ENCODE results near the gene CD9.

Gene CD9

GRCh38 chr12:6254491-6254890, 54.3 kb downstream of the CD9 start:
- CTCF ChIA-PET, result no interaction called here

DNA sequence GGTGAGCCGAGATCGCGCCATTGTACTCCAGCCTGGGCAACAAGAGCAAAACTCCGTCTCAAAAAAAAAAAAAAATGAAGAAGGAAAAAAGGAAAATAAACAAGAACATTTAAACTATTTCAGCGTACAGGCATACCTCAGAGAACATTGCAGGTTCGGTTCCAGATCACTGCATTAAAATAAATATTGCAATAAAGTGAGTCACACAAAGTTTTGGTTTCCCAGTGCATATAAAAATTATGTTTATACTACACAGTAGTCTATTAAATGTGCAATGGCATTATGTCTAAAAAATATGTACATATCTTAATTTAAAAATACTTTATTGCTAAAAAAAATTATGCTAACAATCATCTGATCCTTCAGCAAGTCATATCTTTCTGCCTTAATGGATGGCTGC, 56.8 kb downstream of the CD9 start:
- TF ChIP-seq, protein P1, sequence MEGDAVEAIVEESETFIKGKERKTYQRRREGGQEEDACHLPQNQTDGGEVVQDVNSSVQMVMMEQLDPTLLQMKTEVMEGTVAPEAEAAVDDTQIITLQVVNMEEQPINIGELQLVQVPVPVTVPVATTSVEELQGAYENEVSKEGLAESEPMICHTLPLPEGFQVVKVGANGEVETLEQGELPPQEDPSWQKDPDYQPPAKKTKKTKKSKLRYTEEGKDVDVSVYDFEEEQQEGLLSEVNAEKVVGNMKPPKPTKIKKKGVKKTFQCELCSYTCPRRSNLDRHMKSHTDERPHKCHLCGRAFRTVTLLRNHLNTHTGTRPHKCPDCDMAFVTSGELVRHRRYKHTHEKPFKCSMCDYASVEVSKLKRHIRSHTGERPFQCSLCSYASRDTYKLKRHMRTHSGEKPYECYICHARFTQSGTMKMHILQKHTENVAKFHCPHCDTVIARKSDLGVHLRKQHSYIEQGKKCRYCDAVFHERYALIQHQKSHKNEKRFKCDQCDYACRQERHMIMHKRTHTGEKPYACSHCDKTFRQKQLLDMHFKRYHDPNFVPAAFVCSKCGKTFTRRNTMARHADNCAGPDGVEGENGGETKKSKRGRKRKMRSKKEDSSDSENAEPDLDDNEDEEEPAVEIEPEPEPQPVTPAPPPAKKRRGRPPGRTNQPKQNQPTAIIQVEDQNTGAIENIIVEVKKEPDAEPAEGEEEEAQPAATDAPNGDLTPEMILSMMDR (IDR thresholded peaks at IDR 0.05; ENCODE audit: control extremely low read depth, extremely low read depth, low read depth, missing control alignments), result no peak
- no peak for DNase-seq (ENCODE audit: extremely low spot score)
- CTCF ChIA-PET, result no interaction called here
- POLR2A ChIA-PET, result no interaction called here

More at GRCh38 chr12:6254491-6254890, 54.3 kb downstream of the CD9 start:
- no peak for DNase-seq (ENCODE audit: extremely low spot score)
- TF ChIP-seq, protein P1 (IDR thresholded peaks at IDR 0.05; ENCODE audit: control extremely low read depth, extremely low read depth, low read depth, missing control alignments), result no peak
- POLR2A ChIA-PET, result no interaction called here

GRCh38 chr12:6262211-6262610, 62.0 kb downstream of the CD9 start:
- CTCF ChIA-PET, result interaction anchor here (0.5 to 2.1 kb wide), 3 partner anchors 12 to 67 kb away, joined by 3 to 9 read pairs (median 5); no protein-coding TSS in a partner anchor
- TF ChIP-seq, protein P1 (IDR thresholded peaks at IDR 0.05; ENCODE audit: control extremely low read depth, extremely low read depth, low read depth, missing control alignments), result no peak

GRCh38 chr12:6262623-6263022, 62.4 kb downstream of the CD9 start:
- POLR2A ChIA-PET, result no interaction called here
- DNase-seq (ENCODE audit: extremely low spot score), result no peak
- TF ChIP-seq, protein P1 (IDR thresholded peaks at IDR 0.05; ENCODE audit: control extremely low read depth, extremely low read depth, low read depth, missing control alignments), result no peak
- CTCF ChIA-PET, result interaction anchor here (0.5 kb wide), 1 partner anchor 23 kb away, joined by 3 read pairs; no protein-coding TSS in a partner anchor

More at GRCh38 chr12:6262211-6262610, 62.0 kb downstream of the CD9 start:
- no peak for DNase-seq (ENCODE audit: extremely low spot score)
- POLR2A ChIA-PET, result no interaction called here

DNA sequence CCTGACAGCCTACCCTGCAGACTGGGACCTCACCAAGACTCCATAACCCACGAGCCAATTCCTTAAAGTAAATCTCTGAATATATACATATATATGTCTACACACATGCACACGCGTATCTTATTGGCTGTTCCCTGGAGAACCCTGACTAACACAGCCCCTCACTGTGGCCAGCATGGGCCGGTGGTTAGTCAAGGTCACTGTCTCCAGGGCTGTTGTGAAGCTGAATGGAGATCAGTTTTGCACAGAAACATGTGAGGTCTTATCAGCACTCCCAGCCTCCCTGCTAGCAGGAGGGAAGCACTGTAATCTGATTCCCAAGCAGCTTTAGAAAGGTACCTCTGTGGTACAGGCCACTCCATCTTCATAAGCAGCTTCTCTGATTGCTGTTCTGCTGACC, 63.7 kb downstream of the CD9 start:
- ChIA-PET POLR2A (no interaction called here), CTCF (interaction anchor here (1.0 to 3.8 kb wide), 3 partner anchors 15 to 68 kb away, joined by 3 to 17 read pairs (median 4); no protein-coding TSS in a partner anchor)
- no peak for DNase-seq (ENCODE audit: extremely low spot score)
- TF ChIP-seq, protein P1 (IDR thresholded peaks at IDR 0.05; ENCODE audit: control extremely low read depth, extremely low read depth, low read depth, missing control alignments), result no peak

GRCh38 chr12:6264402-6265037, 64.3 kb downstream of the CD9 start:
- TF ChIP-seq, protein P1 (IDR thresholded peaks at IDR 0.05; ENCODE audit: control extremely low read depth, extremely low read depth, low read depth, missing control alignments), result no peak
- ChIA-PET CTCF (interaction anchor here (1.0 to 3.8 kb wide), 3 partner anchors 14 to 69 kb away, joined by 3 to 17 read pairs (median 4); no protein-coding TSS in a partner anchor), POLR2A (no interaction called here)
- no peak for DNase-seq (ENCODE audit: extremely low spot score)
